ENCODE data around the gene NOP14. TPM values are rescaled to one million over a fixed set of nuclear protein-coding genes. Genes with fewer than 3 reads are reported as not detected.

The NOP14 gene
- total and polyA plus RNA-seq, 2 donors (not counting 1 experiment from before 2014, with no cell fraction given), result 9.1 to 30.4 TPM

DNA sequence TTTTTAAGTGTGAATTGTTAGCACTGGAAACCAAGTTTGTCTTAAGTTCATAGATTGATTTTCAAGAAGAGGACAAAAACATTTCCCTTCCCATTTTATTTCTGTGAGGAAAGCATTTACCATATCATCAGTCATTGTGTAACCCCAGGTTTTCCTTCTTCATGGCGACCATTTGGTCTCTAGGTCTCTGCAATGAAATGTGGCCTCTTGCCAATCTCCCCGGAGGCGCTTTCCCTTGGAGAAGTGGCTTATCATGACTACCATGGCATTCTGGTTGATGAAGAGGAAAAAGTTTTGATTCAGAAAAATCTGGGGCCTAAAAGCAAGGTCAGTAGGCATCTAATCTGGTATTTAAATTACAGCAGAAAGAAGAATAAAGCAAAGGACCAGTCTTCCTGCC is 65.2 kb downstream of the NOP14 start:
- H3K36me3 ChIP-seq (replicated peaks in 1 of 2; ENCODE audit: control extremely low read depth in 1 of 2, control insufficient read depth in 1 of 2, extremely low read depth in 1 of 2, insufficient read depth in 2 of 2, low read length in 1 of 2), result peaks cover 32 to 93% of the 10 kb centered on the region in 2 experiments
- CTCF ChIA-PET, result no interaction called here

DNA sequence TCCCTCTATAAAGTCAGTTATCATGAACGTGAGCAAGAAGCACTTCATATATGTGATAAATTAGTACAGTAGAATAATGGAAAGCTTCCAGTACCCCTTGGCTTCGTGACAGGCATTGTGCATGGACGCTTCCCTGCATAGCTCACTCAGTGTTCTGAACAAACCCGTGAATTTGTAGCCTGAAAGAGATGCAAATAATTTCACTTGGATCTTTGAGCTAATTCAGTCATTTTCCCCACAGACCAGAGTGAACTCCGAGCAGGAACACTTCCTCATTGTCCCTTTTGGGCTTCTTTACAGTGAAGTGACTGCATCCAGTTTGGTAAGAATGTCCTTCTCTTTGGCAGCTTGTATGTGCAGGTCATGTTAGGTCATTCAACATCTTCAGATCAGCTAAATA is 69.4 kb downstream of the NOP14 start:
- H3K4me2 ChIP-seq (replicated peaks; ENCODE audit: low read depth, low read length, poor library complexity, severe bottlenecking), result no peak overlapping the region
- H3K27me3 ChIP-seq (replicated peaks in 1 of 4; ENCODE audit: control extremely low read depth in 1 of 4, control insufficient read depth in 3 of 4, insufficient read depth in 4 of 4, low read length in 3 of 4), result no peaks in the 10 kb centered on the region
- H2AFZ ChIP-seq (ENCODE audit: insufficient read depth, low read depth, low read length, poor library complexity, severe bottlenecking), result no peak overlapping the region
- H3K27ac Mint-ChIP-seq, result no peak overlapping the region
- H3K4me3 ChIP-seq (ENCODE audit: control extremely low read depth in 1 of 5, extremely low read depth in 1 of 5, insufficient read depth in 1 of 5, low read depth in 2 of 5, low read length in 4 of 5), result no peak overlapping the region
- H3K9ac ChIP-seq (ENCODE audit: low read length), result no peak overlapping the region
- intact Hi-C loops (cut with micrococcal nuclease), result no loop called here
- TF ChIP-seq, protein P1, sequence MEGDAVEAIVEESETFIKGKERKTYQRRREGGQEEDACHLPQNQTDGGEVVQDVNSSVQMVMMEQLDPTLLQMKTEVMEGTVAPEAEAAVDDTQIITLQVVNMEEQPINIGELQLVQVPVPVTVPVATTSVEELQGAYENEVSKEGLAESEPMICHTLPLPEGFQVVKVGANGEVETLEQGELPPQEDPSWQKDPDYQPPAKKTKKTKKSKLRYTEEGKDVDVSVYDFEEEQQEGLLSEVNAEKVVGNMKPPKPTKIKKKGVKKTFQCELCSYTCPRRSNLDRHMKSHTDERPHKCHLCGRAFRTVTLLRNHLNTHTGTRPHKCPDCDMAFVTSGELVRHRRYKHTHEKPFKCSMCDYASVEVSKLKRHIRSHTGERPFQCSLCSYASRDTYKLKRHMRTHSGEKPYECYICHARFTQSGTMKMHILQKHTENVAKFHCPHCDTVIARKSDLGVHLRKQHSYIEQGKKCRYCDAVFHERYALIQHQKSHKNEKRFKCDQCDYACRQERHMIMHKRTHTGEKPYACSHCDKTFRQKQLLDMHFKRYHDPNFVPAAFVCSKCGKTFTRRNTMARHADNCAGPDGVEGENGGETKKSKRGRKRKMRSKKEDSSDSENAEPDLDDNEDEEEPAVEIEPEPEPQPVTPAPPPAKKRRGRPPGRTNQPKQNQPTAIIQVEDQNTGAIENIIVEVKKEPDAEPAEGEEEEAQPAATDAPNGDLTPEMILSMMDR (IDR thresholded peaks at IDR 0.05), result no peak
- no peak for TF ChIP-seq EZH2 (IDR thresholded peaks at IDR 0.05; ENCODE audit: borderline replicate concordance, insufficient read depth, low read depth, low read length, poor library complexity, severe bottlenecking)
- peaks cover 24 to 85% of the 10 kb centered on the region in 2 experiments for H3K36me3 ChIP-seq (replicated peaks in 1 of 2; ENCODE audit: control extremely low read depth in 1 of 2, control insufficient read depth in 1 of 2, extremely low read depth in 1 of 2, insufficient read depth in 2 of 2, low read length in 1 of 2)
- H3K79me2 ChIP-seq (ENCODE audit: control insufficient read depth, insufficient read depth, low read length), result peaks cover 61% of the 10 kb centered on the region
- H3K9me3 Mint-ChIP-seq (ENCODE audit: insufficient read depth), result no peaks in the 10 kb centered on the region
- ATAC-seq (ENCODE audit: low read depth) (no peak), DNase-seq (no peak)
- H3K9me3 ChIP-seq (ENCODE audit: control extremely low read depth in 1 of 3, control insufficient read depth in 2 of 3, insufficient read depth in 1 of 3, low read length in 2 of 3), result no peaks in the 10 kb centered on the region
- CTCF ChIA-PET, result interaction anchor here (0.7 to 0.9 kb wide), 3 partner anchors 16 to 144 kb away, joined by 3 to 8 read pairs (median 4); no protein-coding TSS in a partner anchor
- peaks cover 76% of the 10 kb centered on the region for H4K20me1 ChIP-seq (ENCODE audit: control insufficient read depth, insufficient read depth, low read length, poor library complexity, severe bottlenecking)
- no peaks in the 10 kb centered on the region for H3K4me1 ChIP-seq (ENCODE audit: control insufficient read depth in 2 of 2, insufficient read depth in 2 of 2, low read length in 2 of 2)
- peaks cover 2% of the 10 kb centered on the region for H3K4me1 Mint-ChIP-seq
- POLR2A ChIA-PET, result no interaction called here
- no peaks in the 10 kb centered on the region for H3K27me3 Mint-ChIP-seq
- H3K27ac ChIP-seq (ENCODE audit: low read length in 2 of 2), result no peak overlapping the region
- 100% methylated on average over 2 of the region's 5 CpGs for WGBS (ENCODE audit: insufficient coverage)
- H3K4me3 Mint-ChIP-seq, result no peak overlapping the region

More for the DNA sequence above, 65.2 kb downstream of the NOP14 start:
- Histone ChIP-seq H3K27me3 (replicated peaks in 1 of 4; ENCODE audit: control extremely low read depth in 1 of 4, control insufficient read depth in 3 of 4, insufficient read depth in 4 of 4, low read length in 3 of 4) (no peaks in the 10 kb centered on the region), H3K4me1 (ENCODE audit: control insufficient read depth in 2 of 2, insufficient read depth in 2 of 2, low read length in 2 of 2) (no peaks in the 10 kb centered on the region), H3K79me2 (ENCODE audit: control insufficient read depth, insufficient read depth, low read length) (peaks cover 35% of the 10 kb centered on the region), H3K27ac (ENCODE audit: low read length in 2 of 2) (no peak overlapping the region), H2AFZ (ENCODE audit: insufficient read depth, low read depth, low read length, poor library complexity, severe bottlenecking) (no peak overlapping the region), H4K20me1 (ENCODE audit: control insufficient read depth, insufficient read depth, low read length, poor library complexity, severe bottlenecking) (peaks cover 59% of the 10 kb centered on the region), H3K4me2 (replicated peaks; ENCODE audit: low read depth, low read length, poor library complexity, severe bottlenecking) (no peak overlapping the region), H3K4me3 (ENCODE audit: control extremely low read depth in 1 of 5, extremely low read depth in 1 of 5, insufficient read depth in 1 of 5, low read depth in 2 of 5, low read length in 4 of 5) (no peak overlapping the region), H3K9ac (ENCODE audit: low read length) (no peak overlapping the region), H3K9me3 (ENCODE audit: control extremely low read depth in 1 of 3, control insufficient read depth in 2 of 3, insufficient read depth in 1 of 3, low read length in 2 of 3) (no peaks in the 10 kb centered on the region)
- Mint-ChIP-seq H3K4me3 (no peak overlapping the region), H3K4me1 (no peaks in the 10 kb centered on the region), H3K9me3 (ENCODE audit: insufficient read depth) (no peaks in the 10 kb centered on the region), H3K27me3 (no peaks in the 10 kb centered on the region), H3K27ac (no peak overlapping the region)
- POLR2A ChIA-PET, result interaction anchor here (0.5 kb wide), 1 partner anchor 206 kb away, joined by 5 read pairs; no protein-coding TSS in a partner anchor
- ATAC-seq (ENCODE audit: low read depth) (no peak), DNase-seq (no peak)
- 100% methylated on average over 2 of the region's 3 CpGs for WGBS (ENCODE audit: insufficient coverage)
- TF ChIP-seq, protein P1 (IDR thresholded peaks at IDR 0.05), result no peak
- no peak for TF ChIP-seq EZH2 (IDR thresholded peaks at IDR 0.05; ENCODE audit: borderline replicate concordance, insufficient read depth, low read depth, low read length, poor library complexity, severe bottlenecking)
- intact Hi-C loops (cut with micrococcal nuclease), result no loop called here
